A549 treated with dexamethasone at 1 μM for 4 hours (cell line): ENCODE results near the gene PARP11. TPM values are rescaled to one million over a fixed set of nuclear protein-coding genes. Genes with fewer than 3 reads are reported as not detected.

ENCODE experiments used
- total RNA-seq: library from RNA; stranded (reverse); fragments of 200-300 nt; extraction: Qiagen RNA extraction; gene quantifications from 5 replicates; pipeline ENCODE4 v1.2.3, GENCODE V29; 2022

The PARP11 gene, protein sequence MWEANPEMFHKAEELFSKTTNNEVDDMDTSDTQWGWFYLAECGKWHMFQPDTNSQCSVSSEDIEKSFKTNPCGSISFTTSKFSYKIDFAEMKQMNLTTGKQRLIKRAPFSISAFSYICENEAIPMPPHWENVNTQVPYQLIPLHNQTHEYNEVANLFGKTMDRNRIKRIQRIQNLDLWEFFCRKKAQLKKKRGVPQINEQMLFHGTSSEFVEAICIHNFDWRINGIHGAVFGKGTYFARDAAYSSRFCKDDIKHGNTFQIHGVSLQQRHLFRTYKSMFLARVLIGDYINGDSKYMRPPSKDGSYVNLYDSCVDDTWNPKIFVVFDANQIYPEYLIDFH
- 1.4 to 2.5 TPM (median 2.1 TPM) in 5 replicates for total RNA-seq

DNA sequence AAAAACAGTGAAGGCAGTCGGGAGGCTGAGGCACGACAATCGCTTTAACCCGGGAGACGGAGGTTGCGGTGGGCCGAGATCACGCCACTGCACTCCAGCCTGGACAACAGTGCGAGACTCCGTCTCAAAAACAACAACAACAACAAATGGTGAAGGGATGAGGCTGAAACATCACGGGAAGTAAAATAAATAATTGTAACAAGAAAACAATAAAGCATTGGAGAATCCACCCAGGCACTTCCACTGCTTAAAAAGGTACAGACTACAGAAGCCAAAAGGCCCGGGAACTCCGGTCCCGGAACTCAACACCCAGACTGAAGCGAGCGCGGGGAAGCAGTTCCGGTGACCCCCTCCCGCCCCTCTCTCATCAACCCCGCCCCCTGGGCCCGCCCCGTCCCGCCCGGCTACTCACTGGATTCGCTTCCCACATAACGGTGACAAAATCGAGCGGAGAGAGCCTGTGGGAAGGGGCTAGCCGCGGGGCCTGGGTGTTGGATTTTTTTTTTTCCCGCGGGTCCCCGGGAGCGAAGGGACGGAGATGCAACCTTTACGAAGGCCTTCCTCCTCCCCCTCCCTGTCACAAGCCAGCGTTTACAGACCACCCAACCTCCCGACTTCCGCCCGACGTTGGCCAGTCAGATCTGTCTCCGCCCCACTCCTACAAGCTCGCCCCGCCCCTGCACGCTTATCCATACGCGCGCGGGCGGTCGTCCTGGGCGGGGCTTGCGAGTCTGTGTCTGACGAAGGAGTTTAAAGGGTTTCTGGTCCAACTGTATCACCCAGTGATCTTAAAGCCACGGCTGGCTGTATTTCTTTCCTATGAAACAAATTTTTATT, at the start of gene PARP11:
TSS of gene PARP11 (minus strand) at position 600 of the 837 bp plus-strand sequence. CDS start at position 430, 170 bp downstream.

Other genes starting within 250 kb of the PARP11 start
- gene CRACR2A, start 120.3 kb downstream of the PARP11 start, total RNA-seq: 1.1 to 1.7 TPM (median 1.3 TPM) in 5 replicates